ENCODE measurements around the gene PIK3C3. TPM values are rescaled to one million over a fixed set of nuclear protein-coding genes. Genes with fewer than 3 reads are reported as not detected.

PIK3C3 gene
- total RNA-seq, result 10 to 100 TPM; 31.4 to 32.3 TPM
- long read RNA-seq, full-length matches to known transcripts, result 12 of 18 reads
- long read RNA-seq, partial matches to known transcripts, result 4 of 18 reads
- long read RNA-seq, other reads (novel, unspliced or antisense), result 2 of 18 reads

DNA sequence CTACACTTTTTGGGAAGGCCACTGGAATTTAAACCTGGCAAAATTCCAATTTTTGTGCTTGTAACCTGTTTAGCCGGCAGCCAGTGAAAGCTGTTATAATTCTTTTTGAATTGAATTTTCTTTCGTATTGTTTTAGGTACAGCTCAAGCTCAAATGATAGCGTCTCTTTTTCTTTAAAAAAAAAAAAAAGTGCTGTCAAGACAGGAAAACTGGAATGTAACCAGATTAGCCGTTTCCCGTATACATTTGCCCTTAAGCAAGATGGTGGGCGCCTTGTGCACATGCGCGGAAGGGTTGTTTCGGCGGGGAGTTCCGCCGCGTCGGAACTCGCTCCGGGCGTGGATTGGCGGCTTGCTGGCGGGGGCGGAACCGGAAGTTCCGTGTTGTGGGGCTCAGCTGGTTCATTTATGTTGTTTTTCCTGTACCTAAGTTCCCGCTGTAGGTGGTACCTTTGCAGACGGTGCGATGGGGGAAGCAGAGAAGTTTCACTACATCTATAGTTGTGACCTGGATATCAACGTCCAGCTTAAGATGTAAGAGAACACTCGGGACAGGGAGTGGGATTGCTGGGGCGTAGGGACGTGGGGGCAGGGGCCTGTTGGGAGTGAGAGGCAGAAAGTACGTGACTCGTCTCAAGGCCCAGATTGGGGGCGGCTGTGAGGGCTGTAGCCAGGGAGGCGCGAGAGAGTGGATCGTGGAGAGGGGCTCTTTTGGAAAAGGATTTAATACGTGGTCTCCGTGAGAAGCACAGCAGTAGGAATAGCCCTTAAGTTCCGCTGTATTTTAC is at the start of gene PIK3C3:
Gene PIK3C3 (plus strand): TSS at position 408 of the 787 bp plus-strand sequence. CDS start 58 bp downstream, at position 466.
- ATAC-seq, result peak; percentile 99 to 100

DNA sequence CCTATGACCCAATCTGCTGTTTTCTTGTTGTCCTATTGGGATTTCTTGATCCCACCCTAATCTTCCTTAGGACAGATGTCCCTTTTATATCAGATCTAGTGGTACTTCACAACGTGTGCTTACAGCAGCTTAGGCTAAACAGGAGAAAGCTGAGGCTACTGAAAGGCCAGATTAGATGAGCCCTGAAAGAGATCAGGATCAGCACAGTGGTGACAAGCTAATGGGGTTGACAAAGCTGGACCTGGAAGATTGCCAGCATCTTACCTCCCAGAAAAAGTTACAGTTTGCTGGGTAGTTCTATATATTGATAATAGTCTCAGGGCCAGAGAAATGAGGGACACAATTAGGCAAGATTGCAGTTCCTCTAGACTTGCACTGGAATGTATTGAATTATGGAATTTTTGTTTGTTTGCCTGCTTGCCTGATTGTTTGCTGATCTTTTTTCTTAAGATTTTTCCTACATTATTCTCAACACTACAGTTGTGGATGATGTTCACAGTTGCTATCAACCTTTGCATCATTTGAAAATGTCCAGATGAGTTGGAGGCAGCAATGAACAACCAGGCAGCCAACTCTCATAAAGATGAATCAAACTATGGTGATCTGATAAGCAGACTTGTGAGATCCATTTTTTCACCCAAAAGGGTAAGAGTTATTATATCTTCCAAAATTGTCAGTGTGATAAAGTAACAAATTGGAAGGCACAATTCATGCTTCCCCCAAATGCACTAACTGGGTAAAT is 49.1 kb upstream of the PIK3C3 start:
- ATAC-seq (no peak), DNase-seq (no peak)

More for the DNA sequence above, at the start of gene PIK3C3:
- intact Hi-C loops (cut with DNase I), result no loop called here
- DNase-seq, result peak; percentile 98

DNA sequence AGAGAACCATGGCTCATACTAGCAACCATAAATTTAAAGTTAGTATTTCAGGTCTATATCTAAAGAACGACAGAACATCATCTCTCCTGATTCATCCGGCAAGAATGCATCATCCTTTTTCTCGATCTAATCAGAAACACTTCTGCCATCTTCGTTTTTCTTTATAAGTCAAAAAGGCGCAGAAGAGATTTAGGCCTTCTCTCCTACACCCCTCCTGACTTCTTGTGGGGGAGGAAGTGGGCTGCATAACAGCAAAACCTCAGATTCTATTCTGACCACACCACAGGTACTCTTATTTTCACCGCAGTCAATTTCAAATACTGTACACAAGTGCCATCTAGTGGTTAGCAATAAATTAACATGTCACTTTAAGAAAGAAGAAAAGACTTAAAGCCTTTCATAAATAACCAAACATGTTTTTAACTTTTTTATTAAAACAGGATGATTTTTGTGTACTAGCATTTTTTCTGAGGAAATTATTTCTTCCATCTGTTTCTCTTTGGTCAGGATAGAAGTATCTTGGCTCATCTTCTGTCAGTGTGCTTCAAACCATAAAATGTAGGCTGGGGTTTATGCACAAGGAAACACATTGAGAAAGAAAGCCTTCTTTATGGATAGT is 48.4 kb upstream of the PIK3C3 start:
- no peak for DNase-seq
- intact Hi-C loops (cut with DNase I), result no loop called here
- peak in 1 of 2 donors; percentile 39 for ATAC-seq

More for the DNA sequence above, 49.1 kb upstream of the PIK3C3 start:
- intact Hi-C loops (cut with DNase I), result no loop called here

DNA sequence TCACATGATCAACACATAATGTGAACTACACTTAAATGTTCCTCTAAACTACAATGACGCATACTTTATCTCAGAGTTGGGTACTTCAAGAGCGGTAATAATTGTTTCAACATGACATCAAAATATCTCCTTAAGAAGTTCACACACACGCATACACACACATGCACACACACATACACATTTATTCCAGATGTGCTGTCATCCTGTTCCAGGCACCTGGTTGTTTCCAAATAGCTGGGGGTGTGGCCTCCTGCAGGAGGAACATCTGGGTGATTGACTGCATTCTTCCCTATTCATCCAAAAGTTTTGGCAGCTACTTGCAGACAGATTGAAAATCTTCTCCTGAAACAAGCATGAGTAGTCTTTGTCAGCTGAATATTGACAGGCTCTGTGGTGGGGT is 37.9 kb upstream of the PIK3C3 start:
- ATAC-seq (no peak), DNase-seq (no peak)
- intact Hi-C loops (cut with DNase I), result no loop called here

DNA sequence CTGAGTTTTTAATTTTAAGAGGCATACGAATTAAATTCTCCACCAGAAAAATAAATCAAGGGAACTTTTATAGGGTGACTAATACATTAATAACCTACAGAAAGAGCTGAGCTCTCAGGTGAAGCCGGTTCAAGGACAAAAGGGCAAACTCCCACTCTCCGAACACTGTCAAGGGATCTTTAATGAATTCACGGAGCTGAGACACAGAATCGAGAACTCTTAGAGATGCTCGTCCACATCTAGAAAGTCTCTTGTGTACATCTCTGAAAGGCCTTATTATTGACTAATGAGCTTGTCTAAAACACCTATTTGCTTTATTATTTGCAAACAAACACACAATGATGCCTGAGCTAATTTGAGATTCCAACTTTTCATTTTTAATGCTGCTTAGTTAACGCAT is 33.3 kb upstream of the PIK3C3 start:
- intact Hi-C loops (cut with DNase I), result no loop called here
- no peak for ATAC-seq
- DNase-seq, result no peak

DNA sequence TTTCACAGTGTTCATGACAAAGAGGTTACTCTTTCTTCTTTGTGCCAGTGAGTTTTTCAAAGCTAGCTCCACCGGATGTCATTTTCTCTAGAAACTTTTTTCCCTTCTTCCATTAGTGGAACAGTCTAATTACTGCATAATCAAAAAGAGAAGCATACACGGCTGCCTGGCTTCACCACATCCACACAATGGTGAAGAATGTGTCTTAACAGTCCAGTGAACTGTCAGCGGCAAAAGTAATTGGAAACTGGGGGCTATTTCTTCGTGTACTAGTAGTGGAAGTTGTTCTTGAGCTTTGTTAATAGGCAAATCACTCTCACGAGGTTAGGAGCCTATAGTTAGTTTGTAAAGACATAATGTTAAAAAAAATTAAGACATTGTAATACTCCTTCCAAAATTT is 32.9 kb upstream of the PIK3C3 start:
- no peak for DNase-seq
- ATAC-seq, result no peak
- intact Hi-C loops (cut with DNase I), result no loop called here

DNA sequence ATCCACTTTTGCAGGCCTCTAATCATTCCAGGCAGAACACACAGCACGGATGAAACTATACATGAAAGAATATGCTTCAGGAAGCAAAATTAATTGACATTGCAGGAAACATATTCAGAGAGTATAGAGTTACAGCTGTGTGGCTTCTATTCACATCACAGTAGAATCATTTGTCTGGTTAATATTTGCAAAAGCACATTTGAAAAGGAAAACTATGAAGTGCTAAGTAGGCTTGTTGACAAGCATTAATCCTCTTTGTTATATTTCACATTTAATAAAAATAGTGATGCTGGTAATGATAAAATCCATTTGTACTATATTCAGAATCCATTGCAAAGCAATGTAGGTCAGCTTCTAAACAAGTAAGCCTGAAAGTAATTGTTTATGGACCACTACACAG is 32.2 kb upstream of the PIK3C3 start:
- intact Hi-C loops (cut with DNase I), result no loop called here
- DNase-seq (no peak), ATAC-seq (no peak)

DNA sequence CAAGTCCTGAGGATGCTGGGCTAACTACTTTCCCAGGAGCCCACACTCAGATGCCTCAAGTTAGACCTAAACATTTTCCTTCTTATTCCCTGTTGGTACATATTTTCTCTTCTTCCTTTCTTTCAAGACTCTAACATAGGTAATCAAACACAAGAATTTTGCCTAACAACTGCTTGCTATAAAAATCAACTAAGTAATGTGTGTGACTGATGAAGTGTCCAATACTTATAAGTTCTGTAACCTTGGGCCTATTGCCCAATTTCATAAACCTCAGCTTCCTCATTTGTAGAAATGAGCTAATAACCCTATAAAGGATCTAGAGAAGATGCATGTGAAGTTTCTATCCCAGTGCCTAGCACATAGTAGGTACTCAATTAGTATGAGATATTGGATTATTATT is 31.6 kb upstream of the PIK3C3 start:
- DNase-seq (no peak), ATAC-seq (no peak)
- intact Hi-C loops (cut with DNase I), result no loop called here

DNA sequence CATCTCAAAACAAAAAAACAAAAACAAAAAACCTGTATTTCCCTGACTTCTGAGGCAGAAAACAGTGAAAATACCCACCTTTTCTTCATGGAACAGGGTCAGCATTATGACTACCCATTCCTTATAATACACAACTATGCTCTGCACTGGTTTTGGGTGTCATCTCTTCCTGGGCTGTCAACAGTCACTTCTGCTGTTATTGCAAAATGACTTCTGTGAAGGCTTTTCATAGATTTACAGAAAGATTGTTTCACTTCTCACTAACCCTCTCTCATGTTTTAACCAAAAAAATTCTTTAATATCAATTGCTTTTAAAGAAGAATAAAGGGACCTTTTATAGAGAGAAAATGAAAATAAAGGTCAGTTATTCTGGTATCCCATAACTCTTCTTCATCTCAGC is 26.5 kb upstream of the PIK3C3 start:
- ATAC-seq, result no peak
- intact Hi-C loops (cut with DNase I), result no loop called here
- DNase-seq, result no peak

DNA sequence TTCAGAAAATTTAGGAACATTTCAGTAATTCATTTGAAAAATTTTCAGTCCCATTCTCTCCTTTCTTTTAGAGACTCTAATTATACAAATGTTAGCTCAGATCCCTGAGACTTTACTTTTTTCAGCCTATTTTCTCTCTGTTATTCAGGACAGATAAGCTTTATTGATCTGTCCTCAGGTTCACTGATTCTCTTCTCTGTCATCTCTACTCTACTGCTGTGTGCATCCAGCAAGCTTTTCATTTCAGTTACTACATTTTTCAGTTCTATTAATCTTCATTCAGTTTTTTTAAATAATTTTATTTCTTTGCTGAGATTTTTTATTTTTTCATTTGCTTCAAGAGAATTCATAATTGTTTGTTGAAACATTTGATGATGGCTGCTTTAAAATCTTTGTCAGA is 22.1 kb upstream of the PIK3C3 start:
- ATAC-seq (no peak), DNase-seq (no peak)
- intact Hi-C loops (cut with DNase I), result no loop called here

DNA sequence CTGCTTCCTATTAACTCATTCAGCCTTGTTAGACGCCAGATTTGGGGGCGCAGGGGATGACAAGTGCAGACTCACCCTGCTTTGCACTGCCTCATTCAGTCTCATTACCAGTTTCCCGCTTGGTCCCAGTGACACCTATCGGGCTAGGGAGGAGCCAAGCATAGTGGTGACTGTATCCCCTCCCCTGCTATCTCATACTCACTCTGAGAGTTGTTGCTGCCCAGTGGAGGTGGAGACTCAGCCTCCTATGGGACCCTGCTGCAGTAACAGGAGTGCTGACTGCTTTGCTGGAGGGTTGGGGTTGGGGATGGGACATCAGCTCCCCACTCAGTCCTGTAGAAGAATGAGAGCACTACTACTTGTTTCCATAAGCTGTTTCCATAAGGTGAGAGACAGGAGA is 21.3 kb upstream of the PIK3C3 start:
- intact Hi-C loops (cut with DNase I), result no loop called here
- ATAC-seq (no peak), DNase-seq (no peak)

DNA sequence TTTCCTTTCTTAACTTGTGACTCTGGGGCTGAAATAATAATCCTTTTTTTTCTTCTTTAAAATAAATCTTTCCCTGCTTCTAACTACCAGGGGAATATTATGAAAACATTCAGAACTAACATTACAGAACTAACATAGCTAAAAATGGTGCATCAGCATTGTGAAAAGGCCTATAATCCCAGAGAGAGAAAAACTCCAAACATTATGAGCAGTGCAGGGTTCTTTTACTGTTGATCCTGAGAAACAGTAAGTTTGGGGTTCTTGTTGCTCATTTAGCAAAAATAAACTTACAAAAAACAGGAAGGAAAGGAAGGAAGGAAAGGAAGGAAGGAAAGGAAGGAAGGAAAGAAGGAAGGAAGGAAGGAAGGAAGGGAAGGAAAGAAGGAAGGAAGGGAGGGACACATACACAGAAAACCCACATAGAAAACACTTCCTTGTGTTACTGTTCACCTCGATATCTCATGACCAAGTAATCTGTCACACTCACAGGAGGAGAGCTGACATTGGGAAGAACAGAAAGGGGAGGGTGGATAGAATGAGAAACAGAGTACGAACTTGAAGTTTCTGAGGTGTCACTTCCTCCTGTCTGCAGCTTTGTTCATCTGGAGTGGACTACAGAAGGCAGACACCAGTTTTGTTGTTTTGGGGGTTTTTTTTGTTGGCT is 18.4 kb upstream of the PIK3C3 start:
- ATAC-seq (no peak), DNase-seq (no peak)
- intact Hi-C loops (cut with DNase I), result no loop called here

DNA sequence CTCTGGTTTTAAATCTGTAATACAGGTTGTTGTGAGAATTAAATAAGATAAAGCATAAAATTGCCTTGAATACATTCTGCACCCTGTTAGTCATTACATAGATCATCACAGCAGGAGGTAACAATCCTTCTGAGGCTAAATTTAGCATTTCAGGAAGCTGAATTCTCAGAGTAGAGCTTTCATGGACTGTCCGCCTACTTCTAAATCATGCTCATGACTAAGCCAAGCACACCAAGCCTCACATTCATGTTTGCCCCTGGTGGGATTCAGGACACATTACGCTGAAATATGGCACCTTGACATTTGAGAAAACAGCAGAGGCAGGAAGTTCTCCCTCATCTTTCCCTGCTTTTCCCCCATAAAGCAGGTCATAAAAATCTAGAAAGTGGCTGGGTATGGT is 16.6 kb upstream of the PIK3C3 start:
- no peak for DNase-seq
- ATAC-seq, result no peak
- intact Hi-C loops (cut with DNase I), result no loop called here

DNA sequence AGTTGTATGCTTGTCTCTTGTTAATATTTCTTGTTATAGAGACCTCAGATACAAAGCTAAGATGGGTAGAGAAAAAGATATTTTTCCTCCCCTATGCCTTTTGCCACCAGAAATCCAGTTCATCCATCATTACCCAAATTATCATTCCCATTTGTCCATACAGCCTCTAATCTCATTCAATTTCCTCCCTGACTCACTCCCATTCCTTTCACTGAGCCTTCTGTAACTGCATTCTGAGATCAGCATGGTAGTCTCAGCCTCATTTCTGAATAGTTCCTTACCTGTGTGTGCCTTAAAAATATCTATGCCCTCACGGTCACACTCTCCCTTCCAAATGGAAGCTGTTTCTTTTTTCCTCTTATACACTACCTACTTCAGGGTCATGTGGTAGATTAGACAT is 15.7 kb upstream of the PIK3C3 start:
- ATAC-seq, result no peak
- DNase-seq, result no peak
- intact Hi-C loops (cut with DNase I), result no loop called here

DNA sequence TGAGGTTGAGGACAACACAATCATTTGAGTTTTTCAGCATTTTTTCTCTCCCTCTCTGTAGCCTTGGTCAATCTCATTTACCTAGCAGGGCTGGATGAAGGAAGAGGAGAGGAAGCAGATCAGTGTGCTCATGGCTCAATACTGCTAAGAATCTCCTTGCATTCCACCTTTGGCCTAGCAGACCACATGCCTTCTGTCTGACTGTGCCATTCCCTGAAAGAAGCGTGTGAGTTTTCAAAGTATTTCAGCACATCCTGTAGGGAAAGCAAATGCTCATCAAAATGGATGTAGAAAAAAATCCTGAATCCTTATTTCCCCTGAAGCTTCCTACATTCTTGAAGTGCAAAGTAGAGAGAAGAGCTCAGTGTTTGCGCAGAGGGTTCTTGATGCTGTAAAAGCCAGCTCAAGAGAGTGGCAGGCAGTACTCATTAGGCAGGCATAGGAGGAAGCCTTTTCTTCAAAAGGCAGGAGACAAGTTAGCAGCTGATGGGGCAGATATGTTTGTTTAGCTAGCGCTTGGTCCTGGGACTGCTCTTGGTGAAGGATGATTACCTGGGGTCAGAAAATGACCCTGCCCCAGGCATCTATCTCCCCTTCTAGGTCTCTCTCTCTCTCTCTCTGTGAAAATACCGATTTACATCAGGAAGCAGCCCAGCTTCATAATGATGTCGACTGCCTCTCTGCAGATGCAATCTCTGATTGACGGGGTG is 14.4 kb upstream of the PIK3C3 start:
- no peak for DNase-seq
- ATAC-seq, result peak in 1 of 2 donors; percentile 43
- intact Hi-C loops (cut with DNase I), result no loop called here

DNA sequence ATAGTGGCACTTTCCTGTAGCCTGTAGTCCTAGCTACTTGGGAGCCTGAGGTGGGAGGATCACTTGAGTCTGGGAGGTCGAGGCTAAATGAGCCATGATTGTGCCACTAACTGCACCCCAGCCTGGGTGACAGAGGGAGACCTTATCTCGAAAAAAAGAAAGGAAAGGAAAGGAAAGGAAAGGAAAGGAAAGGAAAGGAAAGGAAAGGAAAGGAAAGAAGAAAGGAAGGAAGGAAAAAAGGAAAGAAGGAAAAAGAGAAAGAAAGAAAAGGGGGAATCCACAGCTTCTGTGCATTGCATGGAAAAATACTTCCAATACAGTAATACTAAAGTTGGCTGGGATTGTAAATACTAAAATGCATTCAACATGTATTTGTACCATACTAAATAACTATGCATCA is 12.8 kb upstream of the PIK3C3 start:
- intact Hi-C loops (cut with DNase I), result no loop called here
- DNase-seq (no peak), ATAC-seq (no peak)

DNA sequence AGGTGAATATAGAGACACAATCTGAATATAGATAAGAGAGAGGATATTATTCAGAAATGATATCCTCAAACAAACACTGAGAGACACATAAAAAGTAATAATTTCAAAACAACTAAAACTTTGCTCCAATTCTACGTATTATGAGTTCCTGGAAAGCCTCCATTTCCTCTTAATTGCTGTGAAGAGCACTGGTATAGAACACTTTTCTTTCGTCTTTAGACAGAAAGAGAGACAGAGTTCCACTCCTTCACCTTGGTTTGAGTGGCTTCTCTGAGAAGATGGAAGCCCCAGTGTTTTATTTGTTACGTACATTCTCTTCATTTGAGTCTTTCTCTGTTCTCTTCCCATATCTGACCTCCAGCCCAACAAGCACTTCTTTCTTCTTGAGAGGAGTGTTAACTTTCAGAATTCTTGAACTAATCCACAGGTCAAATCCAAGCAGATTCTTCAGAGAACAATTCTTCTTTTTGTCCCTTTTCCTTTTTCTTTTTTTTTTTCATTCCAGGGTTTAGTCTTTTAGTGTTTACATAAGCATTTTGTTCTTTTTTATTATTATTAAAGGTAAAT is 6.4 kb upstream of the PIK3C3 start:
- no peak for DNase-seq
- ATAC-seq, result no peak
- intact Hi-C loops (cut with DNase I), result no loop called here

DNA sequence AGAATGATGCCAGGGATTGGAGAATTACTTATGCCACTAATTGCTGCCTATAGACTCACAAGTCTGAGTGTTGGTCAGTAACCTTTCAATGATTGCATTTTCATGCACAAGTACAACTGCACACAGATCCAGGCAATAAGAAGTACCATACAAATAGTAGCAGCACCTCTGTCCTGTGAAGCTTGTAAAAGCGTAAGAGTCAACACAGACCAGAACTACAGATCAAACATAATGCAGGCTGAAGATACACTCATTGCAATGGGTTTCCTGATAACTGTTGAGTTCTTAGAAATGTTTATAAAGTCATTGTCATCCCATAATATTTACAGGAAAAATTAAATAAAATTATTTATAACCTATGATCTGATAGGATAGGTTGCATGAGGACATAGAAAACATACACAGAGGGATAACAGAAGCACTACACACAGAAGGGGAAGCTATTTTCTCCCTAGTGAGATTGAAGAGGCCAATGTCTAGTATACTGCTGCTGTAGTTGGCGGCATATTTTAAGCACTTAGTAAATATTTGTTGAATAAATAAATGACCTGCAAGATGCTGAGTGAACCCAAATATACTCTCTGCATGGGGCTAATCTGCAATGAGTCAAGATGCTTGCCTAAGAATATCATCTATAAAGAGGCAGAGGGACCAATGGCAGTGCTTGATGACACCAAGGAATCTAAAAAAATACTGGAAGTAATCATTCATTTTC is 5.7 kb upstream of the PIK3C3 start:
- DNase-seq (no peak), ATAC-seq (no peak)
- intact Hi-C loops (cut with DNase I), result no loop called here
